H1 (cell line): Measurements from ENCODE around the gene PLCL1. TPM values are rescaled to one million over a fixed set of nuclear protein-coding genes. Genes with fewer than 3 reads are reported as not detected.

Experiments
- CTCF ChIA-PET: fragments of 300-600 bp; sonication (Branson Sonifier 250); formaldehyde crosslinking; loops from one replicate; lab custom pipeline; 2021; ENCODE audit not compliant: partially characterized antibody; lab: Charles Lee
- POLR2A ChIA-PET: fragments of 300-600 bp; sonication (Branson Sonifier 250); formaldehyde crosslinking; loops from one replicate; lab custom pipeline; 2021; ENCODE audit warnings: inconsistent platforms; ENCODE audit not compliant: partially characterized antibody; lab: Charles Lee
- DNase-seq, 2 experiments: peaks; one replicate each; pipeline versions ENCODE4 v3.0.0 to v3.0.0-alpha.2; 2010 to 2022; ENCODE audit warnings: low spot score in 2 of 2, low read depth in 1 of 2, mixed read lengths in 1 of 2
- FAIRE-seq: peaks from 2 replicates; lab custom pipeline; 2011; peaks lifted over from hg19 to GRCh38; lab: Jason Lieb, UNC
- H2AFZ ChIP-seq: 2 replicates; pipeline ENCODE4 v1.8.1; 2012; ENCODE audit warnings: low read length, inconsistent platforms
- H2AK5ac ChIP-seq: 2 replicates; pipeline ENCODE4 v1.6.1; 2013; ENCODE audit warnings: low read depth, low read length
- H2BK120ac ChIP-seq: replicated peaks from 2 replicates; pipeline ENCODE3; 2013; ENCODE audit warnings: low read depth, low read length, inconsistent platforms
- H2BK12ac ChIP-seq: 2 replicates; pipeline ENCODE4 v1.6.1; 2013; ENCODE audit warnings: low read depth, low read length
- H2BK15ac ChIP-seq: 2 replicates; pipeline ENCODE4 v1.6.1; 2013; ENCODE audit warnings: low read length
- H2BK20ac ChIP-seq: 2 replicates; pipeline ENCODE4 v1.6.1; 2013; ENCODE audit warnings: low read length
- H2BK5ac ChIP-seq: 2 replicates; pipeline ENCODE4 v1.6.1; 2013; ENCODE audit warnings: low read depth, low read length
- H3K14ac ChIP-seq: 2 replicates; pipeline ENCODE4 v1.6.1; 2013; ENCODE audit warnings: inconsistent platforms; ENCODE audit not compliant: insufficient read length
- H3K18ac ChIP-seq: 2 replicates; pipeline ENCODE4 v1.6.1; 2013; ENCODE audit warnings: low read length; ENCODE audit errors: extremely low read depth
- H3K23ac ChIP-seq: 2 replicates; pipeline ENCODE4 v1.6.1; 2013; ENCODE audit warnings: inconsistent platforms; ENCODE audit not compliant: insufficient read length
- H3K23me2 ChIP-seq: 2 replicates; pipeline ENCODE4 v1.6.1; 2013; ENCODE audit warnings: low read depth, low read length
- H3K27ac ChIP-seq: 2 replicates; pipeline ENCODE4 v1.6.1; 2011; ENCODE audit warnings: low read depth, low read length, inconsistent platforms
- H3K27me3 ChIP-seq, 4 experiments: replicated peaks in 1 of 4; 1 replicate in 1 of 4; 2 replicates in 3 of 4; pipeline versions ENCODE4 v1.6.1 to v1.8.1; 2011 to 2013; ENCODE audit warnings: low read length in 3 of 4, mild to moderate bottlenecking in 3 of 4, inconsistent platforms in 2 of 4, mixed read lengths in 2 of 4, moderate library complexity in 1 of 4; ENCODE audit not compliant: control insufficient read depth in 3 of 4, insufficient read depth in 3 of 4; ENCODE audit errors: extremely low read depth in 1 of 4
- H3K36me3 ChIP-seq, 4 experiments: 2 replicates each; pipeline versions ENCODE4 v1.6.1 to v1.8.1; 2011 to 2013; ENCODE audit warnings: mild to moderate bottlenecking in 4 of 4, low read length in 3 of 4, moderate library complexity in 2 of 4, control low read depth in 1 of 4, inconsistent platforms in 1 of 4; ENCODE audit not compliant: insufficient read depth in 4 of 4, control insufficient read depth in 2 of 4
- H3K4ac ChIP-seq: replicated peaks from 2 replicates; pipeline ENCODE3; 2013; ENCODE audit warnings: low read length, low read depth, mixed read lengths, inconsistent platforms; ENCODE audit not compliant: insufficient read length
- H3K4me1 ChIP-seq, 4 experiments: replicated peaks in 1 of 4; 1 replicate in 1 of 4; 2 replicates in 3 of 4; pipeline versions ENCODE4 v1.6.1 to v1.8.1; 2011 to 2013; ENCODE audit warnings: low read length in 3 of 4, inconsistent platforms in 2 of 4, mixed read lengths in 1 of 4; ENCODE audit not compliant: insufficient read depth in 4 of 4, control insufficient read depth in 3 of 4
- H3K4me2 ChIP-seq, 2 experiments: 2 replicates each; pipeline versions ENCODE4 v1.6.1 to v1.8.1; 2011 to 2013; ENCODE audit warnings: low read depth in 2 of 2, low read length in 2 of 2, control low read depth in 1 of 2, inconsistent platforms in 1 of 2, mild to moderate bottlenecking in 1 of 2; ENCODE audit not compliant: insufficient read depth in 1 of 2
- H3K4me3 ChIP-seq, 4 experiments: fragments of 200-600, 300-600 bp in 1 of 4; sonication (generic), shearing (Covaris generic), sonication (Bioruptor Twin) in 1 of 4; 2 replicates each; pipeline versions ENCODE4 v1.5.1 to v1.8.1; 2011 to 2016; ENCODE audit warnings: low read length in 4 of 4, low read depth in 3 of 4, control low read depth in 2 of 4, inconsistent platforms in 2 of 4, mild to moderate bottlenecking in 2 of 4, mixed read lengths in 1 of 4, moderate library complexity in 1 of 4; ENCODE audit not compliant: insufficient read depth in 2 of 4; ENCODE audit errors: extremely low read depth in 1 of 4
- H3K56ac ChIP-seq: replicated peaks from 2 replicates; pipeline ENCODE3; 2013; ENCODE audit warnings: low read depth, mild to moderate bottlenecking, mixed read lengths, low read length, inconsistent platforms; ENCODE audit not compliant: insufficient read length
- H3K79me1 ChIP-seq: 2 replicates; pipeline ENCODE4 v1.6.1; 2013; ENCODE audit warnings: low read depth, low read length, control low read depth
- H3K79me2 ChIP-seq, 2 experiments: 2 replicates each; pipeline versions ENCODE4 v1.6.1 to v1.8.1; 2012 to 2013; ENCODE audit warnings: low read length in 2 of 2, mild to moderate bottlenecking in 2 of 2, inconsistent platforms in 1 of 2; ENCODE audit not compliant: insufficient read depth in 2 of 2, control insufficient read depth in 1 of 2
- H3K9ac ChIP-seq, 4 experiments: replicated peaks in 1 of 4; 1 replicate in 1 of 4; 2 replicates in 3 of 4; pipeline versions ENCODE4 v1.6.1 to v1.8.1; 2011 to 2013; ENCODE audit warnings: low read depth in 3 of 4, low read length in 3 of 4, control low read depth in 2 of 4, mild to moderate bottlenecking in 2 of 4, moderate library complexity in 2 of 4, inconsistent platforms in 1 of 4; ENCODE audit errors: extremely low read depth in 1 of 4
- H3K9me3 ChIP-seq, 2 experiments: 2 replicates each; pipeline versions ENCODE4 v1.6.1 to v1.8.1; 2012 to 2013; ENCODE audit warnings: mild to moderate bottlenecking in 2 of 2, moderate library complexity in 2 of 2, control low read depth in 1 of 2, inconsistent platforms in 1 of 2, low read depth in 1 of 2, low read length in 1 of 2, mixed read lengths in 1 of 2; ENCODE audit not compliant: insufficient read depth in 2 of 2
- H4K20me1 ChIP-seq, 2 experiments: replicated peaks in 1 of 2; 2 replicates each; pipeline versions ENCODE3 to v1.8.1; 2011 to 2013; ENCODE audit warnings: inconsistent platforms in 2 of 2, low read length in 2 of 2, mild to moderate bottlenecking in 1 of 2; ENCODE audit not compliant: insufficient read depth in 2 of 2, control insufficient read depth in 1 of 2
- H4K5ac ChIP-seq: 2 replicates; pipeline ENCODE4 v1.6.1; 2013; ENCODE audit warnings: low read length, low read depth, mixed read lengths, inconsistent platforms; ENCODE audit not compliant: insufficient read length
- H4K8ac ChIP-seq: 2 replicates; pipeline ENCODE4 v1.8.0; 2013; ENCODE audit warnings: mild to moderate bottlenecking, moderate library complexity, low read length, inconsistent platforms; ENCODE audit not compliant: insufficient read depth; ENCODE audit errors: extremely low read depth
- H4K91ac ChIP-seq: replicated peaks from 2 replicates; pipeline ENCODE3; 2013; ENCODE audit warnings: low read length, mixed read lengths, inconsistent platforms; ENCODE audit not compliant: insufficient read length
- ASH2L ChIP-seq: fragments of 200-600, 300-600 bp; sonication (generic); IDR thresholded peaks from one replicate; pipeline ENCODE4 v1.7.1; 2017; ENCODE audit warnings: low read length
- JUND ChIP-seq: IDR thresholded peaks from 2 replicates; pipeline ENCODE4 v1.6.1; 2011; ENCODE audit warnings: mild to moderate bottlenecking, improper control_type of control experiment, low read length
- WGBS, 2 experiments: shearing (Covaris generic) in 1 of 2; methylation state at CpG; one replicate each; pipeline versions ENCODE4 v1.1.6 to v1.1.7; 2013 to 2015; ENCODE audit warnings: low lambda C conversion rate in 2 of 2, mixed read lengths in 2 of 2, inconsistent platforms in 1 of 2, low coverage in 1 of 2, missing lambda C conversion rate in 1 of 2; ENCODE audit not compliant: insufficient replicate concordance in 2 of 2, insufficient coverage in 1 of 2, insufficient read length in 1 of 2; ENCODE audit errors: extremely low coverage in 1 of 2, missing lambda C conversion rate in 1 of 2; 5-methylcytosine and 5-hydroxymethylcytosine counted together
- polyA plus RNA-seq, 7 experiments: library from polyadenylated mRNA; depleted of rRNA in 3 of 7; stranded (reverse) in 5 of 7; unstranded in 2 of 7; fragments of >200 nt in 5 of 7; fragments of 200-250 nt in 2 of 7; gene quantifications; 1 replicate in 5 of 7; 2 replicates in 1 of 7; 4 replicates in 1 of 7; pipeline versions ENCODE4 v1.2.1 to v1.2.3, GENCODE V29; 2011 to 2013; ENCODE audit warnings: missing spikeins in 2 of 7, mixed read lengths in 2 of 7
- total RNA-seq: library from RNA; stranded (reverse); fragmentation: NEBNext Ultra II Directional; extraction: Animal tissue kit (Norgen Biotek cat#: 25700); gene quantifications from 2 replicates; pipeline ENCODE4 v1.2.1, GENCODE V29; 2021

The PLCL1 gene
- total and polyA plus RNA-seq, 2 of the 8 experiments (the other 6 are each of a cell fraction or from before 2014, with no cell fraction given) = not detected

DNA sequence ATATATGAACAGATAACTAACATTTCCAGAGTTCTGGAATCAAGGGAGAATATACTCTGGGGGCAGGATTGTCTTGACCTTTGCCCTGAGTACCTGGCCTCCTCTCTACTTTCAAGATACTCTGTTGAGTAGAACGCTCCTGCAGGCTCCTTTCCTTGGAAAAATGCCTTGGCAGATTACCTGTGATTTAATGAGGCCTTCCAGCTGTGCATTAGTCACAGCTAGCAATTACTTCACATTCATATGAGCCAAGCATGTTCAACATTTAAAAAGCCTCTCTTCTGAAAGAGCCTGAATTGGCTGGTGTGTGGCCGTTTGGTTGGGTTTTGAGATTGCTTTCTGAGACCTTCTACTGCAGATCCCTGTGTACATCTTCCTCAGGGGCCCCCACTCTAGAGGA lies 142.2 kb downstream of the PLCL1 start:
- Histone ChIP-seq H3K14ac (no peak overlapping the region), H3K27ac (no peak overlapping the region), H4K8ac (no peak overlapping the region)
- no peak for TF ChIP-seq ASH2L
- TF ChIP-seq JUND = peak; percentile 44; the same call in 1 of the 2 replicates
- TF ChIP-seq, all 59 proteins: peak for 1
- Histone ChIP-seq H3K4me3 (no peak overlapping the region), H3K23ac (no peak overlapping the region), H2AFZ (no peak overlapping the region), H3K4me1 (peaks cover 2 to 8% (median 2%) of the 10 kb centered on the region in 4 experiments; a peak in 4 of 7 replicates), H3K79me1 (no peaks in the 10 kb centered on the region), H4K5ac (no peak overlapping the region), H3K9ac (no peak overlapping the region), H3K79me2 (no peaks in the 10 kb centered on the region), H2BK20ac (no peak overlapping the region), H2BK5ac (no peak overlapping the region), H4K20me1 (no peaks in the 10 kb centered on the region), H3K4me2 (0 out of 4 replicates have a peak overlapping the region, but pooled peaks of 1 of the 2 experiments have one; percentile 15), H3K23me2 (peaks cover 3% of the 10 kb centered on the region; the same call in 1 of the 2 replicates), H3K4ac (no peak overlapping the region), H3K9me3 (no peaks in the 10 kb centered on the region), H3K56ac (no peak overlapping the region), H3K27me3 (no peaks in the 10 kb centered on the region), H4K91ac (no peak overlapping the region), H2BK15ac (no peak overlapping the region), H3K18ac (no peak overlapping the region), H2AK5ac (no peak overlapping the region), H2BK12ac (no peak overlapping the region), H2BK120ac (no peak overlapping the region), H3K36me3 (no peaks in the 10 kb centered on the region)
- WGBS, 2 experiments = 52% methylated on average over 2 of the region's 2 CpGs; no CpG with 5 or more reads in 1 of the 2 experiments
- ChIA-PET CTCF (no interaction called here), POLR2A (no interaction called here)
- FAIRE-seq (no peak), DNase-seq (no peak)
